Jurkat, Clone E6-1 (cell line): ENCODE results near the gene STOX2.

Source experiments
- DNase-seq: peaks from one replicate; pipeline ENCODE4 v3.0.0-alpha.2; 2011; ENCODE audit warnings: low read depth, low spot score
- H3K4me3 ChIP-seq: 2 replicates; pipeline ENCODE4 v1.5.1; 2011; ENCODE audit warnings: mild to moderate bottlenecking, low read length, control low read depth, moderate library complexity

Gene STOX2

DNA sequence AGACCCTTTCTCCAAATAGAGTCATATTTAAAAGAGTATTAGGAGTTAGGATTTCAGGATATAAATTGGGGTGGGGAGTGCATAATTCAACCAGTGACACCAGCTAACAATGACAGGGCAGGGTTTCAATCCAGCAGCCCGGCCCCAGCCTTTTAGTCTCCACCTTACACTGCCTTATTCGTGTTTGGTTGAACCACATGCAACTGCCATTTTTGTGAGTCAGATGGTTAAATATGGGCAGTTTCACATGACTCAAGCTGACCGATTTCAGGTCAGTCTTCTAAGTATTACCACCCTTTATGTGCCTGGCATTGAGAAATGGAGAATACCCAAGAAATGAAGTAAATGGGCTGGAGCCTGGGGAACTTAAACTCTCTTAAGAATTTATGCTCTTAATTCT lies 102.8 kb downstream of the STOX2 start:
- no peak for DNase-seq

DNA sequence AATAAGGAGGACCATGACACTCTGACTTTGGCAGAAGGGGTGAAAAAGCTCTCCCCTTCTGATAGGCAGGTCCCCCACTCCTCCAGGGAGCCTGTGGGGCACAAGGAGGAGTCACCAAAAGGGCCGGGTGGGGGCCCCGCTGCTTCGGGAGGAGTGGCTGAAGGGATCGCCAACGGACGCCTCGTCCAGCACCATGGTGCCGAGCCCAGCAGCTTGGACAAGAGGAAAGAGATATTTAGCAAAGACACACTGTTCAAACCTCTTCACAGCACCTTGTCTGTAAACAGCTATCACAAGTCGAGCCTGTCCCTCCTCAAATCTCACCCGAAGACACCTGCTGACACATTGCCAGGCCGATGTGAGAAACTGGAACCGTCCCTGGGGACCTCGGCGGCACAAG lies 105.6 kb downstream of the STOX2 start:
- no peak for DNase-seq
- no peak overlapping the region for H3K4me3 ChIP-seq

More for the DNA sequence above, 102.8 kb downstream of the STOX2 start:
- H3K4me3 ChIP-seq, result no peak overlapping the region

DNA sequence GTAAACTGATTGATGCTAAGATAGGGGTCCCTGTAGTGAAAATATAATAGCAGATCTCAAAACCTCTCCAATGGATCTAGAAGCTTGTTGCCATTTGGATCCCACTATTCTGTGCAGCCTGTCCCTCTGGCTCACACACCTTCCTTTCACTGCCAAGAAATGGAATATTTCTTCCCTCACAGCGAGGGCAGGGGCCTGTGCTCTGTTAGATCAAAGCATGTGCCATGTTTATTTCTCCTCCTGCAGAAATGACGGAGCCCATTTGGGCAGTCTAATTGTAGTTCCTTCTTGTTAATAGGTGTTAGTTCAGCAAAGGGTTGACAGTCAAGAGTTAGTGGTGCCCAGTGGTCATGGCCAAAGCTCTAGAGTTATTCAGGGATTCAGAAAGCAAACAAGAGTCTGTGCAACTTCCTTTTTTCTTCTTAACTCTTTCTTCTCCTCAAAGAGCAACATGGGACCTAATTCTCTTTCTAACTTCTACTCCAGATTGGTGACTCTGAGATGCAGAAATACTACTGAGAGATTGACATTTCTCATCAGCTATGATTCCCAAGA lies 106.8 kb downstream of the STOX2 start:
- no peak for DNase-seq

DNA sequence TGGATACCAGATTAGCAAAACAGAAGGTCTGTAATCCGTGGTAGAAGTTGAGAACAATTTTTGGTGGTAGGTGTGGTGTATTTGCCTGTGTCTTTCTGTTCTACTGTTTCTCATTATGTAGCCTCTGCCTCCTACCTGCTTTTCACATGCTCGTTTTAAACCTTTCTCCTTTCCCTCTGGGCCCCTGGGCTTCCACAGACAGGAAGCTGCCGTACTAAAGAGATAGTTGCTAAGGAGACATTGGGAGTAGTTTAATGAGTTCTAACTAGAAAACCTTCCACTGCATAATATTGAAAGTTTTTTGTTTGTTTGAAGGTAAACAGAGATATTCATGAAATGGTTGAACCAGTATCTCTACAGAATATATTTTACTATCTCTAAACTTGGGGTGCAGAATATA lies 107.8 kb downstream of the STOX2 start:
- H3K4me3 ChIP-seq, result no peak overlapping the region

More for the DNA sequence above, 106.8 kb downstream of the STOX2 start:
- no peak overlapping the region for H3K4me3 ChIP-seq

DNA sequence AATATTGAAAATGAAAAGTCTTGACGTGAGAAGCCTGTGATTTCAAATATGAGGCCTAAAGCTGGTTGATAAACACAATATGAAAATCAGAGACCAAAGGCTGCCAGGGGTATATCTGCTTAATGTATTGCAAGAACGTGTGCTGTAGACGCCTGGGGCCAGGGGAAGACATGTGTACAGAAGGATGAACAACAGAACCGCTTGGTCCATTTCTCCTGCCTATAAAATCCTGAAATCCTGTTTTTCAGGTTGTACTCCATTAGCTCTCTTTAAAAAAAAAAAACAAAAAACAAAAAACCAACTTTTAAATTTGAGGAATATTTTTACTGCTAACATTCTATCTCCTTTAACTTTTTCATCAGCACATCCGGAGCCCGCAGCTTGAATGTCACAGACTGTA lies 109.2 kb downstream of the STOX2 start:
- no peak overlapping the region for H3K4me3 ChIP-seq
- no peak for DNase-seq

More for the DNA sequence above, 107.8 kb downstream of the STOX2 start:
- peak; percentile 48 for DNase-seq

DNA sequence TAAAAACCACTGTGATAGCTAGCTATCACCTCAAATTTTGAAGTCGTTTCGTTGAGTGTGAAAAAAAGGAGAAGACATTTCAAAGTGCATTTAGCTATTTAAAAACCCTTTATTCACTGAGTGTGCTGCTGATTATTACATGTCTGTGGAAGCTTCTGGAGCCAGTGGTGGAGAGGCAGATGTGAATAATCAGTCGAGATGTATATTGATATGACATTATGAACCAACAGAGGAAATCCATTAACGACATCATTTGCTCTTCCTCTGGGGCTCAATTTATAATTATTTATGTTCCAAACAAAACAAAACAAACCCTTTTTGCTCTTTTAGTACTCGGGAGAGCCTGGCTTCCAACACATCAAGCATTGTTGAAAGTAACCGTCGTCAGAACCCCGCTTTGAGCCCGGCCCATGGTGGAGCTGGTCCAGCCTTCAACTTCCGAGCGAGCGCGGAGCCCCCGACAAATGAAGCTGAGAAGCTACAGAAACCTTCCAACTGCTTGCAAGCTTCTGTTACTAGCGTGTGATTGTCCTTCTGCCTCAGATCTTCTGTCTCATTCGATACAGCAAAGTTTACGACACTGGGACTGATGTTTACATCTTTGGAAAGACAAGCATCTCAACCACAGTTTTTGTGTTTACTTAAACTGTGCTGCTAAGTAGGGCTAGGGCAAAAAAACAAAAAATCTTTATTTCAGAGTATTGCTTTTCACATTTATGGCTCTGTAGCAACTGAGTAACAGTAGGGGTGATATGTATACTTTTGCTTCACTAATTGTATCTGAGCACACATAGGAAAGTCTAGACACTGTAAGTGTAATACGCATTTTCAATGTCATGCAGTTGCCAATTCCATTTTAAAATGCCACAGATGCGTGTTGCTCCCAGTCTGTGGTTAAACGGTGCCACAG lies 111.9 kb downstream of the STOX2 start:
- no peak overlapping the region for H3K4me3 ChIP-seq
- no peak for DNase-seq

DNA sequence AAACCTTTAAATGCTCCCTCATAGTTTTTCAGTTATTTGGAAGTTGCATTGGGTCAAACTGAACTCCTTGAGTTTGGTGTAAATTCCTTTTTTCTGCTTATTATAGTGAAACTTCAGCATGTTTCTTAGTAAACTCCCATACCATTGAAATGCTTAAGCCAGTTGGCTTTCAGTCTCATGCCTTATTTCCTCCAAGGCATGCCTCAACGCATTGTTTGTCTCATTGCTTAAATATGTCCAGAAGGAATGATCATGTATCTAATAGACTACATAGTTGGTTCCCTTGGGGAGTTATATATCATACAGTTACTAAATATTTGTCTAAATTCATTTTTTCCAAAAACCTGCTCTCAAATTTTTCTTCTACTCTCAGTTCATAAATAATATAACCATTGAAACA lies 114.0 kb downstream of the STOX2 start:
- no peak overlapping the region for H3K4me3 ChIP-seq
- DNase-seq, result no peak

DNA sequence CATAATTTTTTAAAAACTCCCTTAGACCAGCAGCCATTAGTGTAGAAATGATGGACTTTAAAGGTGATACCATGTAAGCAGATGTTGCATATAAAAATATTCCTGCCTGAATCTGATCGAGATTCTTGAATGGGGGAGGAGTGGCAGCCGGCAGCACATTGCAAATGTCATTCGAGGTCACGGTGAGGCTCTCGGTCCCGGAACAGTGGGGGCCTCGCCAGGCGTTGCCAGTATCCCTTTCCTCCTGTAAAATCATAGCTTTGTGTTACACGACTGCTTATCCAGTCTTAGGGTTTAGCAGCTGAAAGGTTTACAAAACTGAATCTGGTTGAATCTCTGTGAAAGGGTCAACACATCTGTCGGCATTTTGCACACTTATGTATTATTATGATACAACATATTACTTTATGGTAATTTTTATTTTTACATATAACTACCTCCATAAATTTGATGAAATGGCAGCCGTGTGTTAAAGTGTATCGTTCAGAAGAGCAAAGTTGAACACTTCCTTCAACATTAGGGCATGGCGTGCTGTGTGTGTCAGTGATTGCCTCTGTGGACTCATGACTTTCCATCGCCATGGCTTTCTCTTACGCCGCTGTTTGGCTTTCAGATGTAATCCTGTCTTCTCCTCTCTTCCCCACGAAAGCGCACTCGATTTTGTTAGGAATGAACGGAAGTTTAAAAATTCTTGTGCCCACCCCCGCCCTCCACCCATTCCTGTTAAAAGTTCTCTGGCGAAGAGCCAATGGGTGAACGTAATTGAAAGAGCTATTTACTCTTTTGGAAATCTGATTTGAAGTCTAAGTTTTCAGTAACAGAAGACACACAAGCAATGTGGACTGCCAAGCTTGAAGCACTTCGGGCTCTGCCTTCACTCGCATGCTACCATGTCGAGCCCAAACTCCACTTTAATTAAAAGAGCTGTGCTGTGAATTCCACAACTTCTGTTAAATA lies 114.8 kb downstream of the STOX2 start:
- H3K4me3 ChIP-seq, result no peak overlapping the region
- no peak for DNase-seq

DNA sequence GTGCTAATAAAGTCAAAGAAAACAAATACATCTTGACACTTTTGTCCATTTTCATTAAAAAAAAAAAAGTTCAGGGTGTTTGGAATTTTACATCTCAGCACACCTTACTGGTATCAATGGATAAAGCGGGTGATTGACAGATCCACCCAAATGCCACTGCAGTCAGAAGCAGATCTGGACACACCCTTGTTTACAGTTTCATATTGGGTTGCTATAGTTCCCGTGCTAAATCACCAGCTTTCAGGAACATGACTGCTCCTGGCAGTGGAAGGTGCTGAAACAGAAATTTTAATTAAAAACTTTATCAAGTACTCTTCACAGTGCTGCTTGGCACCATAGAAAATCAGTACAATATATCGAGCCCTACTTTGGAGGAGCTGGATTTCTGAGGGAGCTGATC lies 116.3 kb downstream of the STOX2 start:
- H3K4me3 ChIP-seq, result no peak overlapping the region
- no peak for DNase-seq

DNA sequence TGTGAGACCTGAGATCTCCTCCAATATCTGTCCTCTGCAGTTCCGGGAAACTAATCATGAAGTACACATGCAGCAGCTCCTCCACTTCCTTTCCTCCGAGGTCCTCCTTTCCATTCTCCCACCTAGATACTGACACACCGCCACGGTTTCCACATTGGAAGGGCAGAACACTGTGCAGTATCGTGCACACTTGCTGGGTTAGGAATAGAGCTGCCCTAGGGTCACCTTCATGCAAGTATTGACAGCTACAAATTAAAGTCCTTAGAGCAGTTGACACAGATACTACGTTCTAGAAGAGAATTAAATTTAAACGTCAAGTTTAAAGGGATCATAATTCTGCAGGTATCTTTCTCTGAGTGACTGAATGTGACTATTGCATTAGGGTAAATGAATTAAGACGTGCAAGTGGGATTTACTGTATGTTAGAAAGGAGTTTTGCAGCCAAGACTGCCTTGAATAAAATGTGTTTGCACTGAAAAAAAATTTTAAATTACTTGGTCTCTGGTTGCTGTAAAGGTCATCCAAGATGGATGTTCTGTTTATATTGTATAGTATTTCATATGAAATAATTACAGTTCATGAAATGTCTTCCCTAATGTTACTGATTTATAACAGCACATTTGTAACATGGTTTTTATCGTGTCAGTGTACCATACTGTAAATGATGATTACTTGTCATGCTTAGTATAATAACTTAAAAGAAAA lies 117.7 kb downstream of the STOX2 start:
- no peak overlapping the region for H3K4me3 ChIP-seq
- no peak for DNase-seq

DNA sequence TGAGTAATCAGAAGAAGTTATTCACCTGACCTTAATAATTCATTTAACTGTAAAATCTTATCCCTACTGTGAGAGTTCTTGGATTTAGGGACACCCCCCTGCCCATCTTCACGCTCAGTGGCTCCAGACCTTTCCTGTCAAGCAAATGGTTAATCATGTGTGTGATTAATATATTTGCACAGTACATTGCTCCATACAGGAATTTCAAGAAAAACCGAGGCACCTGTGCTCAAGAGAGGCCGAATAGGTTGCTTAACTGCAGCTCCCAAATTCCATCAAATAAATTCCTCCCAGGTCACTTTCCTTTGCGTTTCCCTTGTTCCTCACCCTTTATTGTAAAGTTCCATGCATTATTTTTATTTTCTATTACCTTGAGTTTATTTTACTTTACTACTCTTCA lies 119.5 kb downstream of the STOX2 start:
- no peak for DNase-seq
- H3K4me3 ChIP-seq, result no peak overlapping the region

DNA sequence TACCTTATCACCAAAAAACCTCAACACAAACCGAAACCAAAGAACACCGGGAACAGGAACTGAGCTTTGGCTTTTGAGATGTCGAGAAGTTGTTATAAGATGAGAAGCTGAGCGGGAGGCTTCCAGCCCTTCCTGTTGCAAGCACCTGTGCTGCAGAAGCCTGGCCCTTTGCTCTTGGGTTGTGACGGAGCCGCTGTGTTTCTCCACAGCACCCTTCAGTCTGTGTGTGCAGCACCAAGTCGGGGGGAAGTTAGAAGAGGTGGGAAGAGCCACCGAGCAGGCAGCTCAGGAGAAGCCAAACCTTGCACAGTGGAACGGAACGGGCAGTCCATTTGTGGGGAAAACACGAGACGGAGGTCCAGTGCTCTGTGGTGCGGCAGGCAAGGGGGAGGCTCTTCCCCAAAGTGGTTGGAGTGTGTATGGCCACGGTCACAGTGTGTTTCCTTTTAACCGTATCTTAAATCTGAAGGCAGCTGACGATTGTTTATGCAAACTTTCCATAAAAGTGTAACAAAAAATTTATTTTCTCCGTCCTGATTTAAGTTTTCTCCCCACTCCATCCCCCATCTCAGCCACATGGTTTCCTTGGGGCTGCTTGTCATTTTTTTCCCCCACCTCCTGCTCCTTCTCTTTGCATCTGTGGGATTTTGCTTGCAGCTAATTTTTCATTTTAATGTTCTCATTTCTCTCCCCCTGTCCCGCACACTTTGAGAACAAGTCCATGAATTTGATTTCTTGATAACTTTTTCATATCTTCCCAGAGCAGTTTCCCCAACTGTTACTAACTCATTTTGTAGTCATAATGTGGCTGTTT lies 123.7 kb downstream of the STOX2 start:
- peak; percentile 52 for DNase-seq
- peak overlapping the region; percentile 46 for H3K4me3 ChIP-seq

DNA sequence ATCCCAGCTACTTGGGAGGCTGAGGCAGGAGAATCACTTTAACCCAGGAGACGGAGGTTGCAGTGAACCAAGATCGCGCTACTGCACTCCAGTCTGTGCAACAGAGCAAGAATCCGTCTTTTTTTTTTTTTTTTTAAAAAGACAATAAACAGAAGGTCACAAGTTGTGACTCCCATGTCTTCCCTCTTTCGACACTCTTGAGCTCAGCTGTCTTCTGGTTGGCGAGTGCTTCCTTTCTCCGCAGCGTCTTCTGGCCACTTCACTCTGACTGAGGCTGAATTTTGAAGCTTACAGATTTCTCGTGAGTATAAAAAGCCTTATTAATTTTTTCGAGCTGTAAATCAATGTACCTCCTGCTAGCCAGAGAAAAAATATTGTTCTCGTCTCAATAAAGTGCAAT lies 124.9 kb downstream of the STOX2 start:
- DNase-seq, result no peak
- H3K4me3 ChIP-seq, result no peak overlapping the region

DNA sequence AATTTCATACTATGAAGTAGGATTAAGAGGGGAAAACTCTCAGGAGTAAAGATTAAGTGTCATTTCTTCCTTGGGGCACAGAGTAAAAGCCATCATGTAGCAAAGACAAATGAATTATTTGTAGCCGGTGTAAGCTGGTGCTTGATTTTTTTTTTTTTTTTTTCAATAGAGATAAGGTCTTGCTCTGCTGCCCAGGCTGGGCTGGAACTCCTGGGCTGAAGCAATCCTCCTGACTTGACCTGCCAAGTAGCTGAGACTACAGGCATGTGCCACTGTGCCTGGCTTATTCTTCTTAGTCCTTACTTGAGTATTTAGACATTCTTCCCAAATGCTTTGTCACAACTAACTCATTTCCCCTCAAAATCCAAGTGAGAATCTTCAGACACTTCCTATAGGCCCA lies 125.7 kb downstream of the STOX2 start:
- H3K4me3 ChIP-seq, result no peak overlapping the region
- DNase-seq, result no peak

DNA sequence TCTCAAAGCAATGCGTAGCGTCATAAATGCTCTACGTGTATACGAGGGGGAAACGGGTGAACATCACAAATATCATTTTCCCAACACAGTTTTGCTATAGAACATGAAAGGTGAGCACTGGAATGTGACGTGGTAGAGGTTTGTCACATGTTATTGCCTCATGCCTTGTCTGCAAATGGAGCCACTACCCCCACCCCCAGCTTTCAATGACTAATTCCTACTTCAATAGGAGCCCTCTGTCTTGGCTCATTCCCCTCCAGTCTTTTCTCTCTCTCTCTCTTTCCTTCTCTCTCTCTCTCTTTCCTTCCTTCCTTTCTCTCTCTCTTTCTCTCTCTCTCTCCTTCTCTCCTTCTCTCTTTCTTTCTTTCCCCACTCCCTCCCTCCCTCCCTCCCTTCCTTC lies 127.0 kb downstream of the STOX2 start:
- H3K4me3 ChIP-seq, result no peak overlapping the region
- no peak for DNase-seq

DNA sequence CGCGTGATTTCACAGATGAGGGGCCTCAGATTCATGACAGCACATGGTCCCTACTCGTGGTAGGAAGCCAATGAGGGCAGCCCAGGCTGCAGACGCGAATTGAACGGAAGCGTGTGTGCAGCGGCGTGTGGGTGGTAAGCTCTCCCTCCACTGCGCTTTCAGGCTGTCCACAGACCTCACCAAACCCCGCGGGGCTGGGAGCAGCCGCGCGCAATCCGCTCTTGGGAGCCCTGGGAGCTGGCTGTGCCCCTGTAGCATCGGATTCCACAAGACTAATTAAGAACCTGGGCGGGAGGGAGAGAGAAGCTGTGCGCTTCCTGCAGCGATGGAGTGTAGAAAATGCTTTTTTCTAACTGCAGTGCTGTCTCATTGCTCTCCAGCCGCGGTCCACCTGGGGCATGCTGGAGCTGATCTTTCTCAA lies 134.9 kb downstream of the STOX2 start:
- H3K4me3 ChIP-seq, result no peak overlapping the region

DNA sequence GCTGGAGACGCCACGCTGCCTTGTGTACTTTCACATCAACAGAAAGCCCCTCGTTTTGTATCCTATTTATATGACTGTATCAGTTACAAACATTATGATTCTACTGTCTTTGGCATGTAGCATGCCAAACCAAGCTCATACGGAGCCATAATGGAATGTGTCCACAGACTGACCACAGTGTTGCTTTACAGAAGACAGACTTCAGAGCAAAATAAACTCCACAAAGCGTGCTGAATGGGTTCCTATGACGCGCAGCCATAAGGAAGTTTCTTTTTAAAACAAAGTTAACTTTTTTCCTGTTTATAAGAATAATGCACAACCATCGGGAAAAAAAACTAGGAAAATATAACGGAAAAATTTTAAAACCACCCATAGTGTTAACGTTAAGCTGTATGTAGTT lies 136.0 kb downstream of the STOX2 start:
- no peak for DNase-seq
- no peak overlapping the region for H3K4me3 ChIP-seq

More for the DNA sequence above, 134.9 kb downstream of the STOX2 start:
- no peak for DNase-seq

DNA sequence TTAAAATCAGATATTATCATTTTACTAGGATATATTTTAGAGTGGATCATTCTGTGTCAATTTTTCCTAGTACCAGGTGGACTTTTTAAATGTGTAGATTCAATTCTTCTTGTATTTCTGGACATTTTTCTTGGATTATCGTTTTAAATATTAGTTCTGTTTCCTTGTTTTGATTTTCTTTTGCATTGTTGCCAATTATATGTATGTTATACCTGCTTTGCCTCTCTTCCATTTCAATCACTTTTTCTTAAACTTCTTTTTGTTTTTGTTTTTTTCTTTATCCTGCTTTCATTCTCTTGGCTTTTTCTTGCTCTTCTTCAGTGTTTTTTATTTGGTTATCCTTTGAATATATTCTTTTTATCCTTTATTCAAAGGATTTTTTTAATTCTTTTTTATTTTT lies 141.0 kb downstream of the STOX2 start:
- no peak overlapping the region for H3K4me3 ChIP-seq
- DNase-seq, result no peak
